HepG2 (cell line): ENCODE measurements around the gene TRIM15. TPM values are rescaled to one million over a fixed set of nuclear protein-coding genes. Genes with fewer than 3 reads are reported as not detected.
A peak's percentile ranks its signal among the peaks of the same experiment; 100 is the strongest.

ENCODE experiments used
- AGO2 ChIP-seq: fragments of 200-400 bp; formaldehyde crosslinking; optimal IDR thresholded peaks from 2 replicates; pipeline ENCODE3; 2017; ENCODE audit warnings: mild to moderate bottlenecking, low read depth, low read length, moderate library complexity
- CREBL2 ChIP-seq: sonication (generic); formaldehyde crosslinking; IDR thresholded peaks from 2 replicates; pipeline ENCODE4 v1.8.1; 2023; ENCODE audit warnings: missing genetic modification reagents, mild to moderate bottlenecking, borderline replicate concordance
- FOXP1 ChIP-seq, 2 experiments: fragments of 450-650 bp in 1 of 2; IDR thresholded peaks; 2 replicates each; pipeline ENCODE4 v1.6.1; 2017 to 2018; ENCODE audit warnings: antibody characterized with exemption in 1 of 2
- FOXP4 ChIP-seq: sonication (generic); formaldehyde crosslinking; IDR thresholded peaks from 2 replicates; pipeline ENCODE4 v1.4.0; 2020; ENCODE audit warnings: missing genetic modification reagents
- HOXA9 ChIP-seq: sonication (generic); formaldehyde crosslinking; IDR thresholded peaks from 2 replicates; pipeline ENCODE4 v1.8.1; 2022; ENCODE audit warnings: missing genetic modification reagents, mild to moderate bottlenecking, moderate library complexity, borderline replicate concordance
- NFE2 ChIP-seq: sonication (generic); formaldehyde crosslinking; IDR thresholded peaks from 2 replicates; pipeline ENCODE4 v1.4.0; 2020; ENCODE audit warnings: missing genetic modification reagents
- POLR2AphosphoS2 ChIP-seq: IDR thresholded peaks from 2 replicates; pipeline ENCODE4 v1.6.1; 2011; ENCODE audit warnings: low read depth, low read length, improper control_type of control experiment
- RCOR2 ChIP-seq: IDR thresholded peaks from 2 replicates; pipeline ENCODE4 v1.6.1; 2016; ENCODE audit warnings: missing biosample characterization, missing genetic modification reagents
- TRIM22 ChIP-seq: fragments of 450-650 bp; IDR thresholded peaks from 2 replicates; pipeline ENCODE4 v1.6.1; 2017
- YEATS2 ChIP-seq: sonication (generic); formaldehyde crosslinking; IDR thresholded peaks from 2 replicates; pipeline ENCODE4 v1.4.0; 2020; ENCODE audit warnings: missing genetic modification reagents, borderline replicate concordance
- ZNF20 ChIP-seq: sonication (generic); formaldehyde crosslinking; IDR thresholded peaks from 2 replicates; pipeline ENCODE4 v1.4.0; 2020; ENCODE audit warnings: mild to moderate bottlenecking, moderate library complexity, missing genetic modification reagents
- ZNF335 ChIP-seq: sonication (generic); formaldehyde crosslinking; IDR thresholded peaks from 2 replicates; pipeline ENCODE4 v1.4.0; 2020; ENCODE audit warnings: missing genetic modification reagents
- ZNF451 ChIP-seq: sonication (generic); formaldehyde crosslinking; IDR thresholded peaks from 2 replicates; pipeline ENCODE4 v1.5.0; 2020; ENCODE audit warnings: mild to moderate bottlenecking, missing genetic modification reagents
- ZNF644 ChIP-seq: IDR thresholded peaks from 2 replicates; pipeline ENCODE4 v1.6.1; 2016; ENCODE audit warnings: low read depth
- ZSCAN22 ChIP-seq: sonication (generic); formaldehyde crosslinking; IDR thresholded peaks from 2 replicates; pipeline ENCODE4 v1.4.0; 2020; ENCODE audit warnings: mild to moderate bottlenecking, missing genetic modification reagents
- ZSCAN9 ChIP-seq: IDR thresholded peaks from 2 replicates; pipeline ENCODE4 v1.6.1; 2016; ENCODE audit warnings: borderline replicate concordance
- polyA plus RNA-seq, 8 experiments: library from polyadenylated mRNA; depleted of rRNA in 3 of 8; stranded (reverse) in 7 of 8; unstranded in 1 of 8; fragments of >200 nt; fragmentation: Illumina TruSeq in 4 of 8; extraction: Trizol in 4 of 8; gene quantifications; 2 replicates each; pipeline versions ENCODE4 v1.2.1 to v1.2.3, GENCODE V29; 2011 to 2016; ENCODE audit warnings: low read depth in 4 of 8, missing spikeins in 1 of 8, mixed read lengths in 1 of 8; ENCODE audit not compliant: insufficient read depth in 1 of 8
- total RNA-seq, 5 experiments: library from RNA; depleted of rRNA; stranded (reverse); fragments of >200 nt; fragmentation: Illumina TruSeq; extraction: Trizol; gene quantifications; 2 replicates each; pipeline ENCODE4 v1.2.3, GENCODE V29; 2016; ENCODE audit warnings: low read depth in 1 of 5
- TF ChIP-seq, protein P1 (sequence below): sonication (generic); formaldehyde crosslinking; IDR thresholded peaks from 2 replicates; pipeline ENCODE4 v1.4.0; 2020; ENCODE audit warnings: missing genetic modification reagents, borderline replicate concordance
- TF ChIP-seq, protein P2 (sequence below): sonication (generic); formaldehyde crosslinking; IDR thresholded peaks from 2 replicates; pipeline ENCODE4 v1.5.0; 2020; ENCODE audit warnings: mild to moderate bottlenecking, low read depth, missing genetic modification reagents, borderline replicate concordance
- TF ChIP-seq, protein P3 (sequence below): sonication (generic); formaldehyde crosslinking; IDR thresholded peaks from 2 replicates; pipeline ENCODE4 v1.8.1; 2023; ENCODE audit warnings: mild to moderate bottlenecking, inconsistent platforms, moderate library complexity, missing genetic modification reagents, borderline replicate concordance

The TRIM15 gene
- total and polyA plus RNA-seq, 2 of the 13 experiments (the other 11 are each of a cell fraction or from before 2014, with no cell fraction given) = 35.1 to 38.2 TPM

GRCh38 chr6:30130887-30131862 lies 32.2 kb upstream of the TRIM15 start (continued):
- TF ChIP-seq, protein P1, sequence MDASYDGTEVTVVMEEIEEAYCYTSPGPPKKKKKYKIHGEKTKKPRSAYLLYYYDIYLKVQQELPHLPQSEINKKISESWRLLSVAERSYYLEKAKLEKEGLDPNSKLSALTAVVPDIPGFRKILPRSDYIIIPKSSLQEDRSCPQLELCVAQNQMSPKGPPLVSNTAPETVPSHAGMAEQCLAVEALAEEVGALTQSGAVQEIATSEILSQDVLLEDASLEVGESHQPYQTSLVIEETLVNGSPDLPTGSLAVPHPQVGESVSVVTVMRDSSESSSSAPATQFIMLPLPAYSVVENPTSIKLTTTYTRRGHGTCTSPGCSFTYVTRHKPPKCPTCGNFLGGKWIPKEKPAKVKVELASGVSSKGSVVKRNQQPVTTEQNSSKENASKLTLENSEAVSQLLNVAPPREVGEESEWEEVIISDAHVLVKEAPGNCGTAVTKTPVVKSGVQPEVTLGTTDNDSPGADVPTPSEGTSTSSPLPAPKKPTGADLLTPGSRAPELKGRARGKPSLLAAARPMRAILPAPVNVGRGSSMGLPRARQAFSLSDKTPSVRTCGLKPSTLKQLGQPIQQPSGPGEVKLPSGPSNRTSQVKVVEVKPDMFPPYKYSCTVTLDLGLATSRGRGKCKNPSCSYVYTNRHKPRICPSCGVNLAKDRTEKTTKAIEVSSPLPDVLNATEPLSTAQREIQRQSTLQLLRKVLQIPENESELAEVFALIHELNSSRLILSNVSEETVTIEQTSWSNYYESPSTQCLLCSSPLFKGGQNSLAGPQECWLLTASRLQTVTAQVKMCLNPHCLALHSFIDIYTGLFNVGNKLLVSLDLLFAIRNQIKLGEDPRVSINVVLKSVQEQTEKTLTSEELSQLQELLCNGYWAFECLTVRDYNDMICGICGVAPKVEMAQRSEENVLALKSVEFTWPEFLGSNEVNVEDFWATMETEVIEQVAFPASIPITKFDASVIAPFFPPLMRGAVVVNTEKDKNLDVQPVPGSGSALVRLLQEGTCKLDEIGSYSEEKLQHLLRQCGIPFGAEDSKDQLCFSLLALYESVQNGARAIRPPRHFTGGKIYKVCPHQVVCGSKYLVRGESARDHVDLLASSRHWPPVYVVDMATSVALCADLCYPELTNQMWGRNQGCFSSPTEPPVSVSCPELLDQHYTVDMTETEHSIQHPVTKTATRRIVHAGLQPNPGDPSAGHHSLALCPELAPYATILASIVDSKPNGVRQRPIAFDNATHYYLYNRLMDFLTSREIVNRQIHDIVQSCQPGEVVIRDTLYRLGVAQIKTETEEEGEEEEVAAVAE (CRISPR knock-in tag) = peak; percentile 61; the same call in 1 of the 2 replicates
- TF ChIP-seq ZNF644 (CRISPR knock-in tag) (peak; percentile 90), FOXP1 (IDR thresholded peaks at IDR 0.05) (no peak), FOXP1 (CRISPR knock-in tag; IDR thresholded peaks at IDR 0.05) (0 out of 2 replicates have a peak, but pooled peaks have one; percentile 24), FOXP4 (no peak), YEATS2 (peak; percentile 68; the same call in 1 of the 2 replicates), POLR2AphosphoS2 (no peak), ZSCAN22 (CRISPR knock-in tag) (no peak), ZNF20 (no peak), ZSCAN9 (peak; percentile 84), ZNF451 (CRISPR knock-in tag) (no peak), CREBL2 (no peak), ZNF335 (CRISPR knock-in tag) (peak; percentile 83; the same call in 1 of the 2 replicates), HOXA9 (CRISPR knock-in tag) (no peak), AGO2 (no peak), NFE2 (CRISPR knock-in tag) (no peak), TRIM22 (no peak), RCOR2 (CRISPR knock-in tag) (0 out of 2 replicates have a peak, but pooled peaks have one; percentile 29)
- TF ChIP-seq, protein P2, sequence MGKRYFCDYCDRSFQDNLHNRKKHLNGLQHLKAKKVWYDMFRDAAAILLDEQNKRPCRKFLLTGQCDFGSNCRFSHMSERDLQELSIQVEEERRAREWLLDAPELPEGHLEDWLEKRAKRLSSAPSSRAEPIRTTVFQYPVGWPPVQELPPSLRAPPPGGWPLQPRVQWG (CRISPR knock-in tag) = no peak
- TF ChIP-seq, protein P3, sequence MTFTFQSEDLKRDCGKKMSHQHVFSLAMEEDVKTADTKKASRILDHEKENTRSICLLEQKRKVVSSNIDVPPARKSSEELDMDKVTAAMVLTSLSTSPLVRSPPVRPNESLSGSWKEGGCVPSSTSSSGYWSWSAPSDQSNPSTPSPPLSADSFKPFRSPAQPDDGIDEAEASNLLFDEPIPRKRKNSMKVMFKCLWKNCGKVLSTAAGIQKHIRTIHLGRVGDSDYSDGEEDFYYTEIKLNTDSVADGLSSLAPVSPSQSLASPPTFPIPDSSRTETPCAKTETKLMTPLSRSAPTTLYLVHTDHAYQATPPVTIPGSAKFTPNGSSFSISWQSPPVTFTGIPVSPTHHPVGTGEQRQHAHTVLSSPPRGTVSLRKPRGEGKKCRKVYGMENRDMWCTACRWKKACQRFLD = no peak
